Rectal smooth muscle tissue (tissue), 1 donor: ENCODE results near the gene DGCR6.
"Not testable (repeated sequence)": the region's sequence is repeated elsewhere in the genome, so short reads cannot be mapped to it uniquely, and the experiment has no call there.

ENCODE experiments used
- H3K27ac ChIP-seq: one replicate; pipeline ENCODE4 v1.7.0; 2013; ENCODE audit warnings: low read depth, low read length, inconsistent platforms
- H3K27me3 ChIP-seq: one replicate; pipeline ENCODE4 v1.7.0; 2013; ENCODE audit warnings: low read length; ENCODE audit not compliant: control insufficient read depth, insufficient read depth
- H3K36me3 ChIP-seq: one replicate; pipeline ENCODE4 v1.7.0; 2013; ENCODE audit warnings: low read length; ENCODE audit not compliant: control insufficient read depth, insufficient read depth
- H3K4me1 ChIP-seq: one replicate; pipeline ENCODE4 v1.7.0; 2013; ENCODE audit warnings: low read length; ENCODE audit not compliant: control insufficient read depth, insufficient read depth
- H3K4me3 ChIP-seq: one replicate; pipeline ENCODE4 v1.7.0; 2013; ENCODE audit warnings: low read length
- H3K9ac ChIP-seq: one replicate; pipeline ENCODE4 v1.7.0; 2013; ENCODE audit warnings: low read length

DGCR6 gene

DNA sequence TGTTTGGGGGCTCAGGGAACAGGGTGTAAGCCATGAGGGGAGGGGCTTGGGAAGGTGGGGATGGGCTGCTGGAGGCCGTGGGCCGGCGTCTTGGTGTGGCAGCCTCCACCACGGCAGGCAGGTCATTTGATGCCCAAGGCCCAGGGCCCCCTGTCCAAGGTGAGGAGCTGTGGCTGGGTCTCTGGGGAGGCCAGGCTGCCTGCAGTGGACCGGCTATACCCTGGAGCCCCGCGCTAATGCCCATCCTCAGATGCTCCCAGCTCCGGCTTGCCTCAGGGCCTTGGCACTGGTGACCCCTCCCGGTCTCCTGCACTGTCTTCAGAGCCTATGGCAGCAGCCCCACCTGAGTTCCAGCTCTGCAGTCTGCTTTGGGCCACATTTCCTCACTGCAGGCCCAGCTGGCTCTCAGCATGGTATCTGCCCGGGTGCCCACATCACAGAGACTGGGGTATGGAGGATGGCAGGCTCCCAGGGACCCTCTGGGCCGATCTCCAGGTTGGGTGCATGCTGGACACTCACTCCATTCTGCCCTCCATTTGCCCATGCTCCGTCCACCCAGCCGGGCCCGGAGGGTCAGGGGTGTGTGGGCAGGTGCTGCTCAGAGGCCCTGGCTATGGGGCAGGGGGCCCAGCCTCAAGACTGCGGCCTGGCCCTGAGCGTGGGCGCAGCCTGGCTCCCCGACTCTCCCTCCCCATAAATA lies 51.7 kb downstream of the DGCR6 start:
- not testable (repeated sequence) for H3K4me3 ChIP-seq, H3K36me3 ChIP-seq, H3K27me3 ChIP-seq, H3K4me1 ChIP-seq, H3K27ac ChIP-seq, H3K9ac ChIP-seq

DNA sequence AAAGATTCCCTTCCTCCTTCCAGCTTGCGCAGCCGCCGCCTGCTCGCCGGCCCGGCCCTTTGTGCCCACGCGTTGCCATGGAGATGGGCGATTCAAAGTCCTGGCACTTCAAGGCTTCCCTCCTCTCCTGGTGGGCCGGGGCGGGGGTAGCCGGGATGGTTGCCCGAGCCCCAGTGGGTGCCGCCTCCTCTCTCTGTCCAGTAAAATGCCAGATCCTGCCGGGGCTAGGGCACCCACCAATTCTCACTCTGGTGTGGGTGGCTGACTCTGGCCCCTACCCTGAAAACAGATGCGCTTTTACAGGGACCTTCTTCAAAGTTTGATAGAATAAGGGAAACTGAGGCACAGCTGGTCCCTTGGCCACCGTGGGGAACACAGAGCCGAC lies 52.2 kb downstream of the DGCR6 start:
- H3K4me3 ChIP-seq, H3K27ac ChIP-seq, H3K36me3 ChIP-seq, H3K27me3 ChIP-seq, H3K9ac ChIP-seq, H3K4me1 ChIP-seq: not testable (repeated sequence)

DNA sequence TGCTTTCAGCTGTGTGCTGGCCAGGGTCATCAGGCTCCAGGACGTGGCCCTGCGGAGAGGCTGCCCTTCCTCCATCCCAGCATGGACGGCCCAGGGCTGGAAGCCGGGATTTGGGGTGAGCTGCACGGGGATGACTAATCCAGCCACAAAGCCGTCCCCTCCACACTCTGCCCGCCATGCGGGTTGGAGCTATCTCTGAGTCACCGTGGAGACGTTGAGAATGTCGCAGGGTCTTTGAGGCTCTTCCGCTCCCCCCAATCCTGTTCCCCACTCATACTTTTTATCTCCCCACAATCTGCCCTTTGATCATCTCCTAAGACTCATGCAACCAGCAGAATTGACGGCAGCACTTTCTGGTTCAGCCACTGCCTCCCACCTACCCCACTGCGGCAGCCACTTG lies 52.6 kb downstream of the DGCR6 start:
- H3K4me3 ChIP-seq, H3K27me3 ChIP-seq, H3K4me1 ChIP-seq, H3K9ac ChIP-seq, H3K36me3 ChIP-seq, H3K27ac ChIP-seq: not testable (repeated sequence)

DNA sequence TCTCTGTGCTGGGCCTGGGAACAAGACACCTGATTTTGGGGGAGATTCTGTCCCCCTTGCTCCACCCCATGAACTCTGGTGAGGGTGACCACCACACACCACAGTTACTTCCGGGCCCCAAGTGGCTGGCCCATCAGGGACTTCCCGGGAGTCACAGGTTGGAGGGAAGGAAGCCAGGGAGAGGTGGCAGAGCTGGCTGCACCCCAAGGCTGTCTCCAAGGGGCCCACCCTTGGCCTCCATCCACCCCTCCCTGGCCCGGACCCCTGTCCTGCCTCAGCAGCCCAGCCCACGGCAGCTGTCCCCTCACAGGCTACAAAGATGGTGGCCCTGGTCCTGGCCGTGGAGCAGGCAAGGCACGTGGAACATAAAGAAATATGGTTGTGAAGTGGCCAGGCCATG lies 53.1 kb downstream of the DGCR6 start:
- not testable (repeated sequence) for H3K9ac ChIP-seq, H3K27me3 ChIP-seq, H3K4me3 ChIP-seq, H3K27ac ChIP-seq, H3K4me1 ChIP-seq, H3K36me3 ChIP-seq

DNA sequence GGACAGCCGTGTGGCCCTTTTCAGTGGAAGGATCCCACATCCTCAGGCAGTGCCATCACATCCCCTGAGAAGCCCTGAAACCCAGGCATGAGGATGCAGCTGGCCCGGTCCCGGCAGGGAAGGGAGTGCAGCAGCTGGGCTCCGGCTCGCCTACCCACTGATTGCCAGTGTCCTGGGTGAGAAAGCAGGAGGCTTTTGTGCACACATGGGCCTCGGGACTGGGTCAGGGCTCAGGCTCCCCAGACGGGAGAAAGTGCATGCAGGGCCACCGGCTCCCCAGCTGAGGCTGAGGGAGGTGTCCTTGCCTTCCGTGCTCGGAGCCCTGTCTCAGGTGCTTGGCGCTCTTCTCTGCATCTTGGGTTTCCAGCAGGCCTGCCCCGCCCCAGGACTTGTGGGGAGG lies 53.6 kb downstream of the DGCR6 start:
- not testable (repeated sequence) for H3K36me3 ChIP-seq, H3K9ac ChIP-seq, H3K4me1 ChIP-seq, H3K27ac ChIP-seq, H3K27me3 ChIP-seq, H3K4me3 ChIP-seq

DNA sequence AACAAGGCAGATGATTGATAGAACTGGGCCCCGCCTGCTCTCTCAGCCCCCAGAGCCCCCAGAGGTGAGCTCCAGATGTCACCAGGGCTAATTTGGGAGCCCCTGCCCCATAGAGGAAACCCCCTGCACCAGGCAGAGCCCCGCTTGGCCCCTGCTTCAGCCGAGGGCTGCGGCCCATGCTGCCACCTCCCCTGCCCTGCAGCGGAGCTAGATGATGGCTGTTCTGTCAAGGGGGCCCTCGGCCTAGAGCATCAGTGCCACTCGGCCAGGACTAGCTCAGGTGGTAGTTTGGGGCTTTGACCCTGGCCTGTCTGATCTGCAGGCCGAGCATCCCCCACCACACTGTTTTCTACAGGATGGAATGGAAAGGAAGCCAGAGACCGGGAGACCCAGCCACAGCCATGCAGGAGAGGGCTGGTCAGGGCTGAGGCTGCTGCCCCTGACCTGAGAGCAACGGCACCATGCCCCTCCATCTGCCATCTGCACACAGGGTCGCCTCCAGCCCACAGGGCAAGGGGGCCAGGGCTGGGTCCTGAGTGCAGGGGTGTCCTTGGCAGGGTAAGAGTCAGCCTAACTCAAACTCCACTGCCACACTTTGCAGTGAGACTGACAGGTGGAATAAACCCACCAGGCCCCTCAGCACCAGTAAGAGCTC lies 54.2 kb downstream of the DGCR6 start:
- not testable (repeated sequence) for H3K4me1 ChIP-seq, H3K36me3 ChIP-seq, H3K4me3 ChIP-seq, H3K27me3 ChIP-seq, H3K9ac ChIP-seq, H3K27ac ChIP-seq

DNA sequence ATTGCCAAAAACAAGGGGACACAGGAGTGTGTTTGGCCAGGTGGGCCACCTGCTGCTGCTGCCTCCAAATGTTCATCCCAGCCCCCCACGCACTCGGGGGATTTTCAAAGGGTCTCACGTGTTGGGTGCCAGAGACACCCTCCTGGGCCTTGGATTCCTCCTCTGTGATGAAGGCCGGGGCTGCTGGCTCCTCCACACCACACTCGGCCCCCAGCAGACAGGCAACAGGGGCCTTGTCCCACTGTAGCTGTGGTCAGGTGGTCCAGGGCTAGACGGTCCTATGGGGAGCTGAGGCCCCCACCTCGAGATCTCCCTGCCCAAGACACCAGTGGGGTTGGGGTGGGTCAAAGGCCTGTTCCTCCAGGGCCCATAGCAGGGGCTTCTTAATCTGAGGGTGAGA lies 55.1 kb downstream of the DGCR6 start:
- H3K9ac ChIP-seq, H3K36me3 ChIP-seq, H3K4me3 ChIP-seq, H3K27me3 ChIP-seq, H3K27ac ChIP-seq, H3K4me1 ChIP-seq: not testable (repeated sequence)
